SW 1271 (cell line): ENCODE measurements around the gene CHD6.
A peak's percentile ranks its signal among the peaks of the same experiment; 100 is the strongest.

Source experiments
- DNase-seq, 2 experiments: peaks; one replicate each; lab custom pipeline; 2025; lab: John Stamatoyannopoulos, UW

CHD6 gene

GRCh38 chr20:41509316-41510200 is 108.6 kb downstream of the CHD6 start:
- DNase-seq = no peak

GRCh38 chr20:41508335-41508734 is 109.8 kb downstream of the CHD6 start:
- no peak for DNase-seq

- DNase-seq = no peak
Measured at GRCh38 chr20:41507851-41508250, 110.3 kb downstream of the CHD6 start.

DNA sequence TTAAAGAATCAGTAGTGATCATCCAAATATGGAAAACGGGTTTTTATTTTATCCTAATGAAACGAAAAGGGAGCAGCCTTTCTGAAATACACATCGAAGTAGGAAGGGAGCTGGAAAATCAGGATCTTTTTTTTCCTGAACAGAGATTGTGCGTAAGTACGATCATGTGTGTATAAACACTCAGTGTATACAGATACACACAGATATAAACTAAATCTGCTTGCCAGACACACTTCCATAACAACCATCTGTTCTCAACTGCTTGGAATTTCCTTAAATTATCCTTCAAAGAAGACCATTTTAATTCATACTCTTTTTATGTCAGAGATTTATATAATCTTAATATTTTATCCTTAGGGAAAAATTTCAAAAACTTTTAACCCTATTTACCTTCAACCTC is 110.7 kb downstream of the CHD6 start:
- no peak for DNase-seq

DNA sequence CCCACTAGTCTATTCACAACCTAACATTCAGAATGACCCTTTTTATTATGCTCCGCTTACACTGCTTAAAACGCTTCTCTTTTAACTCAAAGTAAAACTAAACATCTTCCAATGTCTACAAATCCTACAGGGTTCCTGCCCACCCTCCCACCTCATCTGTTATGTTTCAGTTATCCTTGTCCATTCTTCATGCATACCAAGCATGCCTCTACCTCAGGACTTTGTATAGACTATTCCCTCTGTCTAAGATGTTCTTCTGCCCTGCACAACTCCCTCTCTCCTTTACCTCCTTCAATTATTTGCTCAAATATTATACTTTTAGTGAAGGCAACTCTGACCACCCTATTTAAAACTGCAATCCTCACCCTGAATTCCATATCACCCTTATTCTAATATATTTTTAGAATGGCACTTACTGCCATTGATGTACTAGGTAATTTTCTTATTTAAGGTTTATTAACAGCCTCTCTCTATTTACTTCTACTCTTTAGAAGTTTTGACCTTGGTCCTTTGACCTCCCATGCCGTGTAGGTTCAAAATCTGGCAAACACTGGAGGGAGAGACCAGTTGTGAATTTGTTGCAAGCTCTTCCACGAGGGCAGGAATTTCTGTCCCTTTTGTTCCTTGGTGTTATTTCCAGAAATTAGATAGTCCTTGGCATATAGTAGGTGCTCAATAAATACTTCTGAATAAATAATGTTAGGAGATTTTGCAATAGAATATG is 111.8 kb downstream of the CHD6 start:
- DNase-seq = no peak

- DNase-seq = no peak
Measured at GRCh38 chr20:41505184-41505583, 113.0 kb downstream of the CHD6 start.

- DNase-seq = no peak
Measured at GRCh38 chr20:41501376-41501775, 116.8 kb downstream of the CHD6 start.

DNA sequence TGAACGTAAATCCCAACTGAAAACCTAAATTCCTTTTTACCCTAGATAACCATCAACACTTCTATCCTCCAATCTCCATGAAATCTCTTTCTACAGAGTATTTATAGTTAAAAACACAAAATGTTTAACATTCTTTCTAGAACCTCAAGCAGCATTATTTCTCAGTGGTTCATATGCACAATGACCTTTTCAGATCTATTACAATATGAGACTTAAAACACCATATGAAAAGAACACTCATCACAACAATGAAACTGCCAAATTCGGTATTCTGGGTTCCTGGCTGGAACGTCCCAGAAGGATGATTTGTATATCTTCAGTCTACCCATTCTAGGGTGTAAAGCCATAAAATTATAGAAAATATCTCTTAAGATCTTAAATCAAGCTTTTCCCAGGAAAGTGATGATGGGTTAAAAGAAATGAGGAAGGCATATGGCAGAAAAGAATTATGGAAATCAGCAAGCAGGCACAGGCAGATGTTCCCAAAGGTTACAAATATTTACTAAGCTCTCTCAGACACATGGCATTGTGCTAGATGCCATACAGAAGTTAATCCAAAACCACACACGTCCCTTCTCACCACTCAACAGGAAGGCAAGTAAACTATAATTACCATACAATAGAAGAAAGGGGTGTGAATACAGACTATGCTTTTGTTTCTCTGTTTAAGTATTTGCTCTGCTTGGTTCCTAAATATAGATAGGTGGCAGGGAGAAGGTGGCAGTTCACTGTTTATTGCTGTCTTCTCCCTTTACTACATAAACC is 118.0 kb downstream of the CHD6 start:
- DNase-seq = no peak

- no peak for DNase-seq
Measured at GRCh38 chr20:41499064-41499463, 119.1 kb downstream of the CHD6 start.

GRCh38 chr20:41497186-41497895 is 120.8 kb downstream of the CHD6 start:
- no peak for DNase-seq

DNA sequence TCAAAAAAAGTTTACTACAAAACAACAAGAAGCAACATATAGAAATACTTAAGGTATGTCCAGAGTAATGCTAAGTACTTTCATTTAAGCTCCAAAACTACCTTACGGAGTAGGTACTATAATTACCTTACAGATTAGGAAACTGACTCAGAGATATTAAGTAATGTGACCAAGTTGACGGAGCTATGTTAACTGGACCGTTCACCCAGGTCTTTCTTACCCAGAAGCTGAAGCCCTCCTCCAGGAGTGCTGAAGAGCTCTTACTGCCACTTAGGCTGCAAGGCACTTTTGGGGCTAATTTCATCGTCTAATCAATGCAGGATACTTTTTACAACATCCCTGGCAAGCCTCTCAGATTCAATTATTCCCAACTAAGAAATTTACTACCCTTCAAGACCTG is 123.7 kb downstream of the CHD6 start:
- no peak for DNase-seq

DNA sequence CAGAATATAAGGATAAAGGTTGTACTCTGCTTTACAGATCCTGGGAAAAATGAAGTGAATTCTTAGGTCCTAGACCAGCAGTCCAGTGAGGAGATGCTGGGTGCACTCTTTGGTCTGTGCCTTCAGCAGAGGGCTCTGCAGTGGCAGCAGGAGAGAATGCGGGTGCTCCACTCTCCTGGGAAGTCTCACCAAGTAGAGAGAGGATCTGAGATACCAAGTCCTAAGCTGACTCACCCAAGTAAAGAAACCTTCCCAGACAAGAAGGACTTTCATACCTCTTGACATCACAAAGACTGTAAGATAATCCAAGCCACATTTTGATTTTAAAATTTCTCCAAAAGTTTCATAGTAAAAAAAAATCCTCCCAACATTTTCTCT is 134.6 kb downstream of the CHD6 start:
- DNase-seq = peak in 1 of 2 experiments; percentile 7

- peak; percentile 44 to 76 for DNase-seq
Measured at GRCh38 chr20:41482647-41483552, 135.3 kb downstream of the CHD6 start.

- no peak for DNase-seq
Measured at GRCh38 chr20:41480054-41480770, 138.0 kb downstream of the CHD6 start.

GRCh38 chr20:41479113-41479512 is 139.1 kb downstream of the CHD6 start:
- no peak for DNase-seq

DNA sequence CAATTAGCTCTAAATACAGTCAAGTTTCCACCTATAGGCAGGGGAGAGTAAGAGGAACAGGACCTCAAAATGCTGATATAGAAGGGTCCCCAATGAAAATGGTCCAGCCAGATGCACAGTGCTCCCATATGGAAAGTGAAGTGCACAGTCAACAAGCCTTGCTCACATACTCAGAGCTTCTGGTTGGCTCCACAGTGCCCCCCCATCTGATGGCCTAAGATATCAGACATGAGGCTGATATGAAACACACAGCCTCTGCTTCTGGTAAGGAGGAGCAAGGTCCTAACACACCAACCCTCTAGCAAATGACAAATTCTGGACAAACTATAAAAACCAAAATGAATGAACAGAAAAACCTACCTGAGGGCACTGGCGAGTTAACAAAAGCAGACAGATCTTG is 140.2 kb downstream of the CHD6 start:
- no peak for DNase-seq

DNA sequence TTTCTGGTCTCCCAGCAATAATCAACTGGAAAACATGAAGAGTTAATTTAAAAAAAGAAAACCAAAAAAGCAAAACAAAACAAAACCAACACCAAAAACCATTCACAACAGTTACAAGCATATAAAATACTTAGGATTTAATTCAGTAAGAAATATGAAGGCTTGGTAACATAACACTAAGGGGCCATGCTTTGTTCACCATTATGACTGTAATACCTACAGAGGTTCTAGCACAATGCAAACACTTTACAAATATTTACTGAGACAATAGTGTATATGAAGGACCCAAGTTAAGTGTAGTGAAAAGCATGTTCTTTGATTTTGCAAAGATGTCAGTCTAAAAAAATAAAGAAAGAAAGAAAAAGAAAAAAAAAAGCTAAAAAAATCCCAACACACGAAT is 141.7 kb downstream of the CHD6 start:
- no peak for DNase-seq

DNA sequence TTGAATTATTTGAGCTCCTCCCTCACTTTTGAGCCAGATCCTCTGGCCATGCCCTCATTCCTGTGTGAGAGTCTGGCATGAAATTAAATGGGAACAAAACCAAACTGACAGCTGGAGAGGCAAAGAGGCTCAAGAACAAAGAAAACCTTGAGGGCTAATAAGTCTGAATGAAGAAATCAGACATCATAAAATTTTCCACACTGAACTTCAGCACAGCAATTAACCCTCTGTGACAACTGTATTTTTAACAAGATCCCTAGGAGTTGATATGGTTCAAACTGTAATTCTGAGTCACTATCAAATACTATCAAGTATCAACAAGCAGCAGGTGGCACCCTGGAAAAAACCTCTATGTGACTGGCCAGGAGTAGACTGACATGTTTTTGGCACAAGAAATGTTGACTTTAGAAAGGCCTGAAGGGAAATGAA is 142.2 kb downstream of the CHD6 start:
- peak in 1 of 2 experiments; percentile 27 for DNase-seq

DNA sequence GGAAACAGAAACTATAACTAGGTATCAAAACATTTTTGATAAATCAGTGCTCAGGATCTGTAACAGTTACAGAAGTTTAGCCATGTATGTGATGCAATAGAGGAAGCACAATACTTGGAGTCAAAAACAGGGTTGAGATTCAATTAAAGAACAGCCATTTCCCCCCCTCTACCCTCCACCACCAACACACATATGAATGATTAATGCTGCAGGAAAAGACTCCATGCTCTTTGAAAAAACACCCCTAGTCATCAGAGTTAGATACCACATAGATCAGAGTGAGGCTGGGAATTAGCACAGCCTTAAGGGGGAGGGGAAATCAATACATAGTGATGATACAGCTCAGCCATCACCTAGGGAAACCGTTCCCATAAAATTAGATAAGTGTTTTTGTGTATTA is 142.7 kb downstream of the CHD6 start:
- no peak for DNase-seq
